GM18867 (cell line): Measurements from ENCODE around the gene BBS7.

Experiments
- ATAC-seq: cut with Tn5 transposase; IDR thresholded peaks from one replicate; pipeline ENCODE4 v1.9.1; 2021; ENCODE audit warnings: mild to moderate bottlenecking, moderate library complexity; ENCODE audit not compliant: unreplicated experiment

The BBS7 gene

GRCh38 chr4:121792966-121793365 lies 77.3 kb downstream of the BBS7 start:
- no peak for ATAC-seq

GRCh38 chr4:121791481-121791880 lies 78.8 kb downstream of the BBS7 start:
- ATAC-seq = no peak

- ATAC-seq = no peak
Observed at GRCh38 chr4:121790976-121791375, 79.3 kb downstream of the BBS7 start.

DNA sequence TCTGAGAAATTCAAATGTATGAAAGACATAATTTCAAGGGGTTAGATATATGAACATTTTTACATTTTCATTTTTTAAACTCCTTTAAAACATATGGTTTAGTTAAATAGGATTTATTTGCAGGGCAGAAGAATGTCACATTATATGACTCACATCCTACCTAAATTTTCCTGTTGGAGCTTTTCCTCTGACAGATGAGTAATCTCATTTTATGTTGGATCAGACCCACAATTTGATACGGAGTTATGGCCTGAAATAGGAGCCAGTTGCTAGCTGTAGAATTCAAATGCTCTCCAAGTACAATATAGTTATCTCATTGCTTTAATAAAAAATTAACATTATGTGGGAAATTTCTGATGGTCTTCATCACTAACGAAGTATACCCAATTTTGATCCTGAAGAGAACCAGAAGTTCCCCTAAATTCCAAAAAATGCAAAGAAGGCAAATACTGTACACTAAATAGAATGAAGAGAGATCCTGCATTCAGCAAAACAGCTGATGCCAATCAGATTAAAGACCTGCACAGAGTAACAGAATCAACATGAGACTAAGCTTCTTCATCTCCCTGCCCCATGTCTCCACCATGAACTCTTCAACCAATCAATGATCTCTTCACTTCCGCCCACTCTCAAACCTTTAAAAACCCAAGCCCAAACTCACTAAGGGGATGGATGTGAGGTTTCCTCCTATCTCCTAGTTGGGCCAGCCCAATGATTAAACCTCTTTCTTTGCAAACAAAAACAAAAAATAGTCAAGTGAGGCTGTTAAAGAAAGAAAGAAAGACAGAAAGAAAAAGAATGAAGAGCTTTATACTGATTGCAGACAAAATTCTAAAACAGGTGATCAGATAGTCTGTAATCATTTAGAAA lies 80.1 kb downstream of the BBS7 start:
- no peak for ATAC-seq

GRCh38 chr4:121789455-121789854 lies 80.8 kb downstream of the BBS7 start:
- no peak for ATAC-seq

DNA sequence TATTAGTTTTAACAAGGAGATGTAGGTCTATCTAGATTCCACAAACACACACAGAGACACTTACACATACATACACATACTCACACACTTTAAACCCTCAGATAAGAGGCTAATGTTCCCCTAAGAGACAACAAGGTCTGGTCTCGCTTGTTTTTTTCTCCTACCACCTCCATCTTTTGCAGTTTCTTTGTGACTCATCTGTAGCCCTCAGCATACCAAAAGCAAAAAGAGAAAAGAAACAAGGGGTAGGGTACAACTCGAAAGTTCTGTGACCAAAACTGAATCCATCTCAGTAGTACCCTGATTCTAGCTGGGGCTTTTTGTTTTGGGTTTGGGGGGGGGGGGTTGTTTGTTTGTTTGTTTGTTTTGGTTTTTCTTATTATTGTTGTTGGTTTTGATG lies 81.4 kb downstream of the BBS7 start:
- peak; percentile 93 for ATAC-seq

GRCh38 chr4:121786221-121786620 lies 84.1 kb downstream of the BBS7 start:
- no peak for ATAC-seq

DNA sequence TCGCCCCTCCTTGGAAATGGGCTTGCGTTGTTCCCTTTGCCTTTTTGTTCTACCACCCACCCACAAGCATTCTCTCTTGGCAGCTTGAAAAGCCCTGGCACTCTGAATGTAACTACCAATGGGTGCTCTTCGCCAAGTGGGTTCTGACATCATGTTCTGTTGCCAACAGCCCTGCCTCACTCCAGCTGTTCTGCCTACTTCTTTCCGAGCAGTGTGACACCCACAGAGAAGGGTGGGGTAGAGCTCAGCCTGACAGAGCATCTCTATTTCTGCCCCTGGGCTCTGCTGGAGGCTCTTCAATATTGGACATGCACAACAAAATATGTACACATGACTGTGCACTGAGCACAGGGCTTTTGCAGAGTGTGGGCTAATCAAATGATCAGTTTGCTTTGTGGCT lies 84.8 kb downstream of the BBS7 start:
- ATAC-seq = no peak

DNA sequence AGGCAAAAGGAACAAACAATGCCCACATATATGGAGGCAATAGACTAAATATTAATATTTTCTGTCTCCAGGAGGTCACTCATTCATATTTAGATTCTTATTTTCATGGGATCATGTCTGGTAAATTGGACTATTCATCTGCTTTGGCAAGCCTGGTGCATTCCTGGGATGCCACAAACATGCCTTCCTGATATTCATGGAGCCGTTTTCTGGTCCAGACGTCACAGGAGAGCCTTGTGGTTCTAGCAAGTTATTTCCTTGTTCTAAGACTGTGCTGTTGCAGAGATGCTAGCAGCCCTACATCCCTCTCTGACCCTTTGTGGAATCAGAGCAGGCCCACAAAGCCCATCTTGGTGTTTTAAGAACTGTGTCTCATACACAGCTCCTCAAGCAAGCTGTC lies 85.3 kb downstream of the BBS7 start:
- ATAC-seq = no peak

GRCh38 chr4:121784401-121784800 lies 85.9 kb downstream of the BBS7 start:
- no peak for ATAC-seq

GRCh38 chr4:121783210-121783609 lies 87.1 kb downstream of the BBS7 start:
- no peak for ATAC-seq

- no peak for ATAC-seq
Observed at GRCh38 chr4:121778991-121779628, 91.2 kb downstream of the BBS7 start.

- peak; percentile 48 for ATAC-seq
Observed at GRCh38 chr4:121777625-121778024, 92.6 kb downstream of the BBS7 start.

DNA sequence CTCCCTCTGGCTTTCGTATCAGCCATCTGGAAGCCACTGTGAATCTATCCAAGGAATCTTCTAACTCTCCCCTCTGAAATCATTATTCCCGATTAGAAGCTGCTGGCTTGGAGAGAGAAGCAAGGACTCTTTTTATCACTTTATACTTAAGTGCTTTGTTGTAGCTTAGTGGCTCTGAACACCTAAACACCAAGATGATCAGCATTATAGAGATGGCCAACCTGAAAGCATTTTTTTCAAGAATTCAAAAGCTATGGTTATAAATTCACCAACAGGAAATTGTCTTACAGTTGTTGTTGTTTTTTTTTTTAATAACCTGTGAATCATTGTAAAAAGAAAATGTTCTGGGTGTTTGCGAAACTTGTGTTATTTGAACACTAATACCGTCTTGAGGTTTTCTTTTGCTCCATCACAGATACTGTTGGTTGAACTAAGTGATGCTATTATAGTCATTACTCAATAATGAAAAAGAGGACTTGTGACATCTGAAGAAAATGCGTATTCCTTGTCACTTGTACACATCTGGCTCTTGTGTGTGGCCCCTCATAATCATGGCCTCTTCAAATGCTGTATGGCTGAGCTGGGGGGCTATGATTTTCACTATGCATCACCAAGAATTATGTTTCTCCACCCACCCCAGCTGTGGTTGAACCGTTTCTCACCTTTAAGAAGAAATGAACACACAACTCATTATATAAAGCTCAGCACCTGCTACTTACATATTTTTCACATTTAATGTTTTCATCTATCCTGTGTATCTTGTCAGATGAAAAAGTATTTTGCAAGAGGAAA lies 93.5 kb downstream of the BBS7 start:
- ATAC-seq = peak; percentile 44
